ENCODE results near the gene ADD1.

Gene ADD1

DNA sequence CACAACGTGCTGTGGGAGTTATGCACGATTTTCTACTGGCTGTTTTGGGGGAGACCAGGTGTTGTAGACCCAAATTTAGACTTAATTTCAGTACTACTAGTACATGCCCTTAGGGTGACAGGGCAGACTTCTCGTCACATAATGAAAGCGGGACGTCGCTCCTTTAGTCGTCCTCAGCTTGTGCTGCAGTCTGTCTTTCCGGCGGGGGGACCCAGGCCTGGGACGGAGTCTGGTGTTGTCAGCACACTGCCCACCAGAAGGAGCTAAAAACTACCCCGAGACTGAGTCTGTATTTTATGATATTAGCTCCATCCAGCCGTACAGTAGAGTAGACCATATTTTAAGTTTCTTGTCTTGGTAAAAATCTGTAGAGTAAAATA is 84.0 kb downstream of the ADD1 start:
- Histone ChIP-seq H3K4me3 (no peak overlapping the region), H3K27ac (no peak overlapping the region)
- DNase-seq (ENCODE audit: low spot score) = peak; percentile 52
- TF ChIP-seq, protein P1, sequence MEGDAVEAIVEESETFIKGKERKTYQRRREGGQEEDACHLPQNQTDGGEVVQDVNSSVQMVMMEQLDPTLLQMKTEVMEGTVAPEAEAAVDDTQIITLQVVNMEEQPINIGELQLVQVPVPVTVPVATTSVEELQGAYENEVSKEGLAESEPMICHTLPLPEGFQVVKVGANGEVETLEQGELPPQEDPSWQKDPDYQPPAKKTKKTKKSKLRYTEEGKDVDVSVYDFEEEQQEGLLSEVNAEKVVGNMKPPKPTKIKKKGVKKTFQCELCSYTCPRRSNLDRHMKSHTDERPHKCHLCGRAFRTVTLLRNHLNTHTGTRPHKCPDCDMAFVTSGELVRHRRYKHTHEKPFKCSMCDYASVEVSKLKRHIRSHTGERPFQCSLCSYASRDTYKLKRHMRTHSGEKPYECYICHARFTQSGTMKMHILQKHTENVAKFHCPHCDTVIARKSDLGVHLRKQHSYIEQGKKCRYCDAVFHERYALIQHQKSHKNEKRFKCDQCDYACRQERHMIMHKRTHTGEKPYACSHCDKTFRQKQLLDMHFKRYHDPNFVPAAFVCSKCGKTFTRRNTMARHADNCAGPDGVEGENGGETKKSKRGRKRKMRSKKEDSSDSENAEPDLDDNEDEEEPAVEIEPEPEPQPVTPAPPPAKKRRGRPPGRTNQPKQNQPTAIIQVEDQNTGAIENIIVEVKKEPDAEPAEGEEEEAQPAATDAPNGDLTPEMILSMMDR (IDR thresholded peaks at IDR 0.05) = no peak

DNA sequence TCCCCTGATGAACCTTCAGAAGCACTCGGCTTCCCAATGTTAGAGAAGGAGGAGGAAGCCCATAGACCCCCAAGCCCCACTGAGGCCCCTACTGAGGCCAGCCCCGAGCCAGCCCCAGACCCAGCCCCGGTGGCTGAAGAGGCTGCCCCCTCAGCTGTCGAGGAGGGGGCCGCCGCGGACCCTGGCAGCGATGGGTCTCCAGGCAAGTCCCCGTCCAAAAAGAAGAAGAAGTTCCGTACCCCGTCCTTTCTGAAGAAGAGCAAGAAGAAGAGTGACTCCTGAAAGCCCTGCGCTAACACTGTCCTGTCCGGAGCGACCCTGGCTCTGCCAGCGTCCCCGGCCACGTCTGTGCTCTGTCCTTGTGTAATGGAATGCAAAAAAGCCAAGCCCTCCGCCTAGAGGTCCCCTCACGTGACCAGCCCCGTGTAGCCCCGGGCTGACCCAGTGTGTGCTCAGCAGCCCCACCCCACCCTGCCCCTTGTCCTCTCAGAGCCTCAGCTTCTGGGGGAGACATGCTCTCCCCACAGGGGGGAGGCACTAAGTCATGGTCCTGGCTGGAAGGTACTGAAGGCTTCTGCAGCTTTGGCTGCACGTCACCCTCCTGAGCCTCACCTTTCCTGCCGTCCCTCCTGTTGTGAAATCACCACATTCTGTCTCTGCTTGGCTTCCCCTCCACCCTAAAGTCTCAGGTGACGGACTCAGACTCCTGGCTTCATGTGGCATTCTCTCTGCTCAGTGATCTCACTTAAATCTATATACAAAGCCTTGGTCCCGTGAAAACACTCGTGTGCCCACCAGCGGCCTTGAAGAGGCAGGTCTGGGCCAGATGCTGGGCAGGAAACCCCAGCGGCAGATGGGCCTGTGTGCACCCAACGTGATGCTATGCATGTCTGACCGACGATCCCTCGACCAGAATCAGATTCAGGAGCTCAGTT is 84.9 kb downstream of the ADD1 start:
- Histone ChIP-seq H3K4me3 (no peak overlapping the region), H3K27ac (no peak overlapping the region)
- TF ChIP-seq, protein P1 (IDR thresholded peaks at IDR 0.05) = no peak
- DNase-seq (ENCODE audit: low spot score) = peak; percentile 65

DNA sequence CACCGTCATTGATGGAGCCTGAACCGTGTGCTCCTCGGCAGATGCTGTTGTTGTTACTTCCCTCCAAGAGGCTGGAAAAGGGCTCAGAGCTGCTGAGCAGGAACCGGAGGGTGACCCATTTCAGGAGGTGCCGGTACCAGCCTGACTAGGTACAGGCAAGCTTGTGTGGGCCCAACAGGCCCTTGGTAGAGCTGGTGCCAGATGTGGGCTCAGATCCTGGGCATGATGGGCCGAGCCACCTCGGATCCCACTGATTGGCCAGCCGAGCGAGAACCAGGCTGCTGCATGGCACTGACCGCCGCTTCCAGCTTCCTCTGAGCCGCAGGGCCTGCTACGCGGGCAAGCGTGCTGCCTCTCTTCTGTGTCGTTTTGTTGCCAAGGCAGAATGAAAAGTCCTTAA is 85.8 kb downstream of the ADD1 start:
- Histone ChIP-seq H3K27ac (no peak overlapping the region), H3K4me3 (no peak overlapping the region)
- peak; percentile 61 for DNase-seq (ENCODE audit: low spot score)
- TF ChIP-seq, protein P1 (IDR thresholded peaks at IDR 0.05) = no peak

DNA sequence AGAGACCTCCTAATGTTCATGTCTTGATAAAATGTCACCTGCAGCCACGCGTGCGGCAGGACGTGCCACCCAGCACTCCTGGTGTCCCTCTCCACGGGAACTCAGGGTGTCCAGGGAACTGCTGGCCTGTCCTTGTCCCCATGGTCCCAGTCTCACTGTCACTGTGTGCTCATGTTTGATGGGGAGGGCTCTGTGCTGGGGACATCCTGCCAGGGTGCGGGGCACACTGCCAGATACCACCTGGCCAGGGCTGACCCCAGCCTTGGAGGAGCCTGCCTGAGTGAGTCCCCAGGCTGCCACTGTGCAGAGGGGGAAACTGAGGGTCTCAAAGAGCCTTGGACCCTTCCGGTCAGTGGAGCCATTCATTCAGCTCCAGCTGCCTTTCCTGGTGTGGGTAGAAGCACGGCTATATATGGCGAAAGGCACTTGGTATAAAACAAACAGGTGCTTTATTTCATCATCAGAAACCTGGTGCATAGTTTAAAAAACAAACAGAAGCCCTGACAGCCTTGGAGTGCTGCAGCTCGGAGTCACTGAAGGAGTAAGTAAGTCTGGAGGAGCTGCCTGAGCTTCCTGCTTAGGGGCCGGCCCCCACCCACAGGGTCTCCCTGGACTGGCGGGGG is 86.6 kb downstream of the ADD1 start:
- TF ChIP-seq, protein P1 (IDR thresholded peaks at IDR 0.05) = no peak
- no peak overlapping the region for H3K4me3 ChIP-seq
- H3K27ac ChIP-seq = peak overlapping the region in 1 of 2 donors; percentile 94
- peak; percentile 67 for DNase-seq (ENCODE audit: low spot score)

DNA sequence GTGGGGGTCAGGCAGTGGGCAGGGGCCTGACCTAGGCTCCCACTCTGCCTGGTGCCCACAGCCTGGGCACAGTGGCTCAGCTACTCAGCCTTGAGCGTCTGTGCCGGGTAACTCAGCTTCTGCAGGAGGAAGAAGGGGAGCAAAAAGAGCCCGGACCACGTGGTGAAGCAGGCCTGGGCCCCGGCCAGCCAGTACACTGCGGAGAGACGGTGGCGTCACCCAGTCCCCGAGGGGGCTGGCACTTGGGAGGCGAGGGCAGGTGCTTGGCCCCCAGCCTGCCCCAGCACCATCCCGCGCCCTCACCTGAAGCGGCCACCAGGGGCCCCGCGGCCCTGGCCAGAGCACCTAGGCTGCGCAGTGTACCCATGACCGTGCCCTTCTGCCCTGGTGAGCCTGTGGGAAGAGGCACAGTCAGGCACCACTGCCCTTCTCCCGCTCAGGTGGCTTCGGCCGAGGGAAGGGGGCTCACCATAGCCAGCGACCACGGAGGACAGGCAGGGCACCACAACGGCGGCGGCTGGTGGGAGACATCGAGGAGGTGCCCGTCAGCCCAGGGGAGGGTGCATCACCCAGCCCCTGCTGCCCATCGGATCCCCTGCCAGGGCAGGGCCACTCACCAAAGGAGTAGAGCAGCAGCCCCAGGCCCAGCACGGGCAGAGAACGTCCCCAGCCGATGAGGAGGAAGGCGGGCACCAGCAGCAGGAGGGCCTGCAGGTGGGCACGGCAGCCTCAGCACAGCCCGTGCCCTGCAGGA is 87.3 kb downstream of the ADD1 start:
- no peak overlapping the region for H3K4me3 ChIP-seq

DNA sequence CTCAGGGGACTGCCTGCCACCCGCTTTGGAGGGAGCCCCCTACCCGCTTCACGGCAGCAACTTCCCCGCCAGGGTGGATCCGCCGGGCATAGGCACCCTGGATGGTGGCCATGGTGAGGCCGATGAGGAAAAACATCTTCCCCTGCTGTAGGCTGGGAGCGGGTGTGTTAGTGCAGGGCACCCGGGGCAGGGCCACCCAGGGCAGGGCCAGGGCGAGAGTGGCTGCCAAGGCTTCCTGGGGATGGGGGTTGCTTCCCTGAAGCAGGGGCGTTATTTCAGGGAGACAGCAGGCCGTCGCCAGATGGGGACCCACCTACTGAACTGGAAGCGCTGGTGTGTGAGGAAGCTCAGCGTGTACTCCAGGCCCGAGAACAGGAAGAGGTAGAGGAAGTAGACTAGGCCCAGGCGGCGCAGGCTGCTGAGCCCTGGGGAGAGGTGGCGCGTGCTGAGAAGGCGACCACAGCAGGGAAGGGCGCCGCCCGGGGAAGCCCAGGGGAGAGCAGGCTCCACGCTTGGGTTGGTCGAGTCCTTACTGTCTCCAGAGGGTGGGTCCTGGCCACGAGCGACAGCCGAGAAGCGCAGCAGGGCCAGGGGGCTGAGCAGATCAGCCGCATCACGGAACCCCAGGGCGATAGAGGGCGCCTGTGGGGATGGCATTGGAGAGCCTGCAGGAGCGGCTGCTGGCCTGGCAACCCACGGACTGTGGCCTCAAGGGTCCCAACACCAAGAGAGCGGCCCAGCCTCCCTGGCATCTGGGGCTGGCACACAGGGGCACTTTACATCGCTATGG is 88.1 kb downstream of the ADD1 start:
- peak; percentile 80 for DNase-seq (ENCODE audit: low spot score)
- H3K27ac ChIP-seq = peak overlapping the region; percentile 14 to 94
- H3K4me3 ChIP-seq = no peak overlapping the region

More for the DNA sequence above, 87.3 kb downstream of the ADD1 start:
- peak; percentile 74 for DNase-seq (ENCODE audit: low spot score)
- TF ChIP-seq, protein P1 (IDR thresholded peaks at IDR 0.05) = no peak
- peak overlapping the region; percentile 14 to 94 for H3K27ac ChIP-seq

More for the DNA sequence above, 88.1 kb downstream of the ADD1 start:
- TF ChIP-seq, protein P1 (IDR thresholded peaks at IDR 0.05) = no peak
